ENCODE results near the gene ARIH1. TPM values are rescaled to one million over a fixed set of nuclear protein-coding genes. Genes with fewer than 3 reads are reported as not detected.

The ARIH1 gene
- total RNA-seq, 1 donor from 2014 or later, result 159 TPM

- intact Hi-C loops (cut with DNase I), result no loop called here
- Histone ChIP-seq H3K4me3 (no peak overlapping the region), H3K27ac (no peak overlapping the region), H3K27me3 (no peaks in the 10 kb centered on the region), H3K36me3 (peaks cover 36% of the 10 kb centered on the region), H3K4me1 (peaks cover 44% of the 10 kb centered on the region), H3K9me3 (no peaks in the 10 kb centered on the region)
- DNase-seq (no peak), ATAC-seq (no peak)
- no peak for TF ChIP-seq CTCF (IDR thresholded peaks at IDR 0.05)
Observed at GRCh38 chr15:72481015-72481659, 7.0 kb downstream of the ARIH1 start.

- H3K9me3 ChIP-seq, result no peaks in the 10 kb centered on the region
- intact Hi-C loops (cut with DNase I), result no loop called here
- no peaks in the 10 kb centered on the region for H3K27me3 ChIP-seq
- H3K4me1 ChIP-seq, result peaks cover 34% of the 10 kb centered on the region
- H3K4me3 ChIP-seq, result no peak overlapping the region
- TF ChIP-seq CTCF (IDR thresholded peaks at IDR 0.05), result no peak
- ATAC-seq (no peak), DNase-seq (no peak)
- H3K36me3 ChIP-seq, result peaks cover 32% of the 10 kb centered on the region
- no peak overlapping the region for H3K27ac ChIP-seq
Observed at GRCh38 chr15:72482275-72482674, 8.1 kb downstream of the ARIH1 start.

GRCh38 chr15:72483279-72483678 lies 9.1 kb downstream of the ARIH1 start:
- no peaks in the 10 kb centered on the region for H3K9me3 ChIP-seq
- no peak for TF ChIP-seq CTCF (IDR thresholded peaks at IDR 0.05)
- no peak overlapping the region for H3K4me3 ChIP-seq
- H3K36me3 ChIP-seq, result peaks cover 23% of the 10 kb centered on the region
- no peaks in the 10 kb centered on the region for H3K27me3 ChIP-seq
- ATAC-seq (no peak), DNase-seq (no peak)
- intact Hi-C loops (cut with DNase I), result no loop called here
- no peak overlapping the region for H3K27ac ChIP-seq
- peaks cover 38% of the 10 kb centered on the region for H3K4me1 ChIP-seq

GRCh38 chr15:72486144-72486543 lies 12.0 kb downstream of the ARIH1 start:
- H3K36me3 ChIP-seq, result peaks cover 6% of the 10 kb centered on the region
- H3K27ac ChIP-seq, result no peak overlapping the region
- intact Hi-C loops (cut with DNase I), result no loop called here
- H3K4me3 ChIP-seq, result no peak overlapping the region
- H3K27me3 ChIP-seq, result no peaks in the 10 kb centered on the region
- no peak for DNase-seq
- ATAC-seq, result no peak
- no peak for TF ChIP-seq CTCF (IDR thresholded peaks at IDR 0.05)
- H3K9me3 ChIP-seq, result no peaks in the 10 kb centered on the region
- H3K4me1 ChIP-seq, result peaks cover 31% of the 10 kb centered on the region

- no peak for TF ChIP-seq CTCF (IDR thresholded peaks at IDR 0.05)
- no peaks in the 10 kb centered on the region for H3K9me3 ChIP-seq
- no peak for ATAC-seq
- H3K4me3 ChIP-seq, result no peak overlapping the region
- H3K4me1 ChIP-seq, result peaks cover 32% of the 10 kb centered on the region
- no peaks in the 10 kb centered on the region for H3K27me3 ChIP-seq
- H3K36me3 ChIP-seq, result peaks cover 6% of the 10 kb centered on the region
- H3K27ac ChIP-seq, result no peak overlapping the region
- no peak for DNase-seq
- intact Hi-C loops (cut with DNase I), result no loop called here
Observed at GRCh38 chr15:72487070-72487797, 13.1 kb downstream of the ARIH1 start.
